Measurements from ENCODE around the gene KCNA5. TPM values are rescaled to one million over a fixed set of nuclear protein-coding genes. Genes with fewer than 3 reads are reported as not detected.

The KCNA5 gene
- total RNA-seq, 4 donors from 2014 or later = 0.60 to 3.7 (median 2.0) TPM

- H3K27ac ChIP-seq = peak overlapping the region in 1 of 4 donors; percentile 43
Observed at GRCh38 chr12:5044420-5045295, 979 bp downstream of the KCNA5 start.

GRCh38 chr12:5047094-5047493 lies 3.4 kb downstream of the KCNA5 start:
- no peak for DNase-seq

More at GRCh38 chr12:5044420-5045295, 979 bp downstream of the KCNA5 start:
- DNase-seq = no peak
- Histone ChIP-seq H3K4me1 (peaks cover 0 to 9% (median 0%) of the 10 kb centered on the region in 4 donors), H3K4me3 (peak overlapping the region in 1 of 4 donors; percentile 30), H3K36me3 (no peaks in the 10 kb centered on the region), H3K27me3 (peaks cover 67% of the 10 kb centered on the region), H3K9me3 (no peaks in the 10 kb centered on the region)
- intact Hi-C loops (cut with DNase I; ENCODE audit: low total_unique reads) = no loop called here
- in situ Hi-C loops (cut with MboI; ENCODE audit: low pct_ligation_motif_present in 1 of 4, low pct_unique_long_range_greater_than_20kb in 1 of 4, low sequenced_read_pairs in 3 of 4) = no loop called here
- TF ChIP-seq POLR2AphosphoS5 (IDR thresholded peaks at IDR 0.05) = no peak
- no peak for TF ChIP-seq POLR2A (IDR thresholded peaks at IDR 0.05)
- TF ChIP-seq CTCF (IDR thresholded peaks at IDR 0.05) = no peak
- TF ChIP-seq EP300 (IDR thresholded peaks at IDR 0.05; ENCODE audit: low read depth) = no peak
- WGBS, 2 donors (ENCODE audit: low coverage in 1 of 2) = 82% methylated on average over 71 of the region's 71 CpGs; no CpG with 5 or more reads in 1 of the 2 donors

GRCh38 chr12:5047729-5048128 lies 4.0 kb downstream of the KCNA5 start:
- 36 to 47% methylated on average over 3 to 6 of the region's 6 CpGs for WGBS, 2 donors (ENCODE audit: low coverage in 1 of 2)
- intact Hi-C loops (cut with DNase I; ENCODE audit: low total_unique reads) = no loop called here
- in situ Hi-C loops (cut with MboI; ENCODE audit: low pct_ligation_motif_present in 1 of 4, low pct_unique_long_range_greater_than_20kb in 1 of 4, low sequenced_read_pairs in 3 of 4) = no loop called here
- DNase-seq = no peak
- Histone ChIP-seq H3K4me3 (no peak overlapping the region), H3K4me1 (peaks cover 0 to 22% (median 0%) of the 10 kb centered on the region in 4 donors), H3K27me3 (peaks cover 45% of the 10 kb centered on the region), H3K36me3 (no peaks in the 10 kb centered on the region), H3K9me3 (no peaks in the 10 kb centered on the region), H3K27ac (peak overlapping the region in 2 of 4 donors; percentile 26 to 77)
- TF ChIP-seq EP300 (IDR thresholded peaks at IDR 0.05; ENCODE audit: low read depth) (no peak), POLR2AphosphoS5 (IDR thresholded peaks at IDR 0.05) (no peak), CTCF (IDR thresholded peaks at IDR 0.05) (no peak), POLR2A (IDR thresholded peaks at IDR 0.05) (no peak)

More at GRCh38 chr12:5047094-5047493, 3.4 kb downstream of the KCNA5 start:
- 0 to 43% methylated on average over 1 to 4 of the region's 5 CpGs for WGBS, 2 donors (ENCODE audit: low coverage in 1 of 2)
- Histone ChIP-seq H3K27ac (peak overlapping the region in 2 of 4 donors; percentile 26 to 77), H3K36me3 (no peaks in the 10 kb centered on the region), H3K9me3 (no peaks in the 10 kb centered on the region), H3K4me1 (peaks cover 0 to 15% (median 0%) of the 10 kb centered on the region in 4 donors), H3K27me3 (peaks cover 52% of the 10 kb centered on the region), H3K4me3 (no peak overlapping the region)
- in situ Hi-C loops (cut with MboI; ENCODE audit: low pct_ligation_motif_present in 1 of 4, low pct_unique_long_range_greater_than_20kb in 1 of 4, low sequenced_read_pairs in 3 of 4) (no loop called here), intact Hi-C loops (cut with DNase I; ENCODE audit: low total_unique reads) (no loop called here)
- no peak for TF ChIP-seq POLR2AphosphoS5 (IDR thresholded peaks at IDR 0.05)
- TF ChIP-seq CTCF (IDR thresholded peaks at IDR 0.05) = no peak
- no peak for TF ChIP-seq POLR2A (IDR thresholded peaks at IDR 0.05)
- TF ChIP-seq EP300 (IDR thresholded peaks at IDR 0.05; ENCODE audit: low read depth) = no peak

GRCh38 chr12:5050542-5050941 lies 6.9 kb downstream of the KCNA5 start:
- in situ Hi-C loops (cut with MboI; ENCODE audit: low pct_ligation_motif_present in 1 of 4, low pct_unique_long_range_greater_than_20kb in 1 of 4, low sequenced_read_pairs in 3 of 4) = no loop called here
- H3K9me3 ChIP-seq = no peaks in the 10 kb centered on the region
- H3K4me1 ChIP-seq = peaks cover 0 to 22% (median 0%) of the 10 kb centered on the region in 4 donors
- H3K36me3 ChIP-seq = no peaks in the 10 kb centered on the region
- peaks cover 19% of the 10 kb centered on the region for H3K27me3 ChIP-seq
- no peak overlapping the region for H3K4me3 ChIP-seq
- H3K27ac ChIP-seq = no peak overlapping the region
- intact Hi-C loops (cut with DNase I; ENCODE audit: low total_unique reads) = no loop called here
- DNase-seq = no peak
- WGBS, 2 donors (ENCODE audit: low coverage in 1 of 2) = 57 to 77% methylated on average over 1 to 3 of the region's 3 CpGs
- TF ChIP-seq CTCF (IDR thresholded peaks at IDR 0.05) = no peak
- TF ChIP-seq POLR2A (IDR thresholded peaks at IDR 0.05) = no peak
- TF ChIP-seq POLR2AphosphoS5 (IDR thresholded peaks at IDR 0.05) = no peak
- TF ChIP-seq EP300 (IDR thresholded peaks at IDR 0.05; ENCODE audit: low read depth) = no peak
